ENCODE results near the gene SEMA4B. TPM values are rescaled to one million over a fixed set of nuclear protein-coding genes. Genes with fewer than 3 reads are reported as not detected.

Gene SEMA4B
- total and polyA plus RNA-seq, 7 donors = 1.4 to 10.8 (median 4.4) TPM

- peaks cover 10% of the 10 kb centered on the region for H3K4me1 ChIP-seq
- no peak overlapping the region for H3K4me3 ChIP-seq
- 55 to 72% (median 59%) methylated on average over 8 of the region's 8 CpGs for WGBS, 3 donors
- H3K27me3 ChIP-seq (ENCODE audit: insufficient read depth in 3 of 3, low read length in 2 of 3) = no peaks in the 10 kb centered on the region
- intact Hi-C loops (cut with DNase I) = loop anchor here in 1 of 2 donors (1.0 kb wide), 1 partner anchor 16 kb away; no protein-coding TSS in a partner anchor
- DNase-seq = no peak
- no peak for ATAC-seq
- no peak for TF ChIP-seq CTCF (IDR thresholded peaks at IDR 0.05)
- no peak overlapping the region for H3K27ac ChIP-seq
- no peaks in the 10 kb centered on the region for H3K9me3 ChIP-seq
- no peaks in the 10 kb centered on the region for H3K36me3 ChIP-seq (ENCODE audit: insufficient read depth in 1 of 2, low read depth in 1 of 2)
Observed at GRCh38 chr15:90203922-90204321, 2.8 kb downstream of the SEMA4B start.

- H3K4me3 ChIP-seq = no peak overlapping the region
- no peak for TF ChIP-seq CTCF (IDR thresholded peaks at IDR 0.05)
- peaks cover 10% of the 10 kb centered on the region for H3K4me1 ChIP-seq
- no peak for ATAC-seq
- intact Hi-C loops (cut with DNase I) = no loop called here
- H3K27ac ChIP-seq = no peak overlapping the region
- no peaks in the 10 kb centered on the region for H3K27me3 ChIP-seq (ENCODE audit: insufficient read depth in 3 of 3, low read length in 2 of 3)
- H3K9me3 ChIP-seq = no peaks in the 10 kb centered on the region
- H3K36me3 ChIP-seq (ENCODE audit: insufficient read depth in 1 of 2, low read depth in 1 of 2) = no peaks in the 10 kb centered on the region
- 78 to 85% (median 83%) methylated on average over 10 of the region's 10 CpGs for WGBS, 3 donors
- DNase-seq = no peak
Observed at GRCh38 chr15:90205050-90205848, 4.1 kb downstream of the SEMA4B start.

GRCh38 chr15:90205886-90206285, 4.8 kb downstream of the SEMA4B start:
- intact Hi-C loops (cut with DNase I) = no loop called here
- ATAC-seq (no peak), DNase-seq (no peak)
- no peak overlapping the region for H3K4me3 ChIP-seq
- no peak overlapping the region for H3K27ac ChIP-seq
- 78 to 88% (median 82%) methylated on average over 5 of the region's 5 CpGs for WGBS, 3 donors
- H3K4me1 ChIP-seq = peaks cover 10% of the 10 kb centered on the region
- H3K36me3 ChIP-seq (ENCODE audit: insufficient read depth in 1 of 2, low read depth in 1 of 2) = no peaks in the 10 kb centered on the region
- no peaks in the 10 kb centered on the region for H3K9me3 ChIP-seq
- H3K27me3 ChIP-seq (ENCODE audit: insufficient read depth in 3 of 3, low read length in 2 of 3) = no peaks in the 10 kb centered on the region
- no peak for TF ChIP-seq CTCF (IDR thresholded peaks at IDR 0.05)

GRCh38 chr15:90207252-90207651, 6.1 kb downstream of the SEMA4B start:
- ATAC-seq = no peak
- H3K27ac ChIP-seq = no peak overlapping the region
- H3K36me3 ChIP-seq (ENCODE audit: insufficient read depth in 1 of 2, low read depth in 1 of 2) = no peaks in the 10 kb centered on the region
- no peak overlapping the region for H3K4me3 ChIP-seq
- WGBS, 3 donors = 78 to 82% (median 79%) methylated on average over 5 to 6 of the region's 6 CpGs
- TF ChIP-seq CTCF (IDR thresholded peaks at IDR 0.05) = no peak
- H3K27me3 ChIP-seq (ENCODE audit: insufficient read depth in 3 of 3, low read length in 2 of 3) = no peaks in the 10 kb centered on the region
- intact Hi-C loops (cut with DNase I) = no loop called here
- H3K9me3 ChIP-seq = no peaks in the 10 kb centered on the region
- no peak for DNase-seq
- peaks cover 3% of the 10 kb centered on the region for H3K4me1 ChIP-seq
